ENCODE measurements around the gene NEMP2.

Gene NEMP2

GRCh38 chr2:190534310-190535120 is at the start of gene NEMP2:
Gene NEMP2 (minus strand): TSS chr2:190534722. CDS start chr2:190534655, 67 bp downstream.
- FAIRE-seq (no peak), DNase-seq (ENCODE audit: low spot score) (peak; percentile 55)

- DNase-seq (ENCODE audit: low spot score) (no peak), FAIRE-seq (no peak)
These were observed 49.2 kb upstream of the NEMP2 start for GRCh38 chr2:190583507-190584337.

GRCh38 chr2:190582736-190583506 is 48.4 kb upstream of the NEMP2 start:
- DNase-seq (ENCODE audit: low spot score) (no peak), FAIRE-seq (no peak)

GRCh38 chr2:190582019-190582418 is 47.5 kb upstream of the NEMP2 start:
- FAIRE-seq (no peak), DNase-seq (ENCODE audit: low spot score) (no peak)

GRCh38 chr2:190579915-190580846 is 45.7 kb upstream of the NEMP2 start:
- no peak for DNase-seq (ENCODE audit: low spot score)
- FAIRE-seq: no peak

- DNase-seq (ENCODE audit: low spot score) (no peak), FAIRE-seq (no peak)
These were observed 44.5 kb upstream of the NEMP2 start for GRCh38 chr2:190579058-190579410.

GRCh38 chr2:190578158-190579057 is 43.9 kb upstream of the NEMP2 start:
- DNase-seq (ENCODE audit: low spot score) (no peak), FAIRE-seq (no peak)

GRCh38 chr2:190576573-190576972 is 42.1 kb upstream of the NEMP2 start:
- no peak for DNase-seq (ENCODE audit: low spot score)
- no peak for FAIRE-seq

- DNase-seq (ENCODE audit: low spot score) (no peak), FAIRE-seq (no peak)
These were observed 40.7 kb upstream of the NEMP2 start for GRCh38 chr2:190575263-190575662.

- DNase-seq (ENCODE audit: low spot score): no peak
These were observed 39.6 kb upstream of the NEMP2 start for GRCh38 chr2:190574169-190574568.

GRCh38 chr2:190572246-190572645 is 37.7 kb upstream of the NEMP2 start:
- DNase-seq (ENCODE audit: low spot score) (no peak), FAIRE-seq (no peak)

More at GRCh38 chr2:190574169-190574568, 39.6 kb upstream of the NEMP2 start:
- FAIRE-seq: no peak

- DNase-seq (ENCODE audit: low spot score): no peak
- FAIRE-seq: no peak
These were observed 37.2 kb upstream of the NEMP2 start for GRCh38 chr2:190571686-190572085.

GRCh38 chr2:190570871-190571270 is 36.3 kb upstream of the NEMP2 start:
- DNase-seq (ENCODE audit: low spot score) (no peak), FAIRE-seq (no peak)

- DNase-seq (ENCODE audit: low spot score): no peak
- no peak for FAIRE-seq
These were observed 35.7 kb upstream of the NEMP2 start for GRCh38 chr2:190569994-190570755.

- FAIRE-seq (no peak), DNase-seq (ENCODE audit: low spot score) (no peak)
These were observed 30.3 kb upstream of the NEMP2 start for GRCh38 chr2:190564838-190565237.

- DNase-seq (ENCODE audit: low spot score) (no peak), FAIRE-seq (no peak)
These were observed 29.1 kb upstream of the NEMP2 start for GRCh38 chr2:190563646-190564045.

- DNase-seq (ENCODE audit: low spot score) (no peak), FAIRE-seq (no peak)
These were observed 28.6 kb upstream of the NEMP2 start for GRCh38 chr2:190563109-190563508.

- DNase-seq (ENCODE audit: low spot score): no peak
- no peak for FAIRE-seq
These were observed 27.6 kb upstream of the NEMP2 start for GRCh38 chr2:190562121-190562520.

GRCh38 chr2:190561094-190561493 is 26.6 kb upstream of the NEMP2 start:
- DNase-seq (ENCODE audit: low spot score) (no peak), FAIRE-seq (no peak)
